HepG2 (cell line): ENCODE data around the gene BABAM1. TPM values are rescaled to one million over a fixed set of nuclear protein-coding genes. Genes with fewer than 3 reads are reported as not detected.

Source experiments
- ATAC-seq: fragments of 200-7000 bp; cut with Tn5 transposase; 3 replicates; pipeline ENCODE4 v1.9.1; 2020; ENCODE audit warnings: mild to moderate bottlenecking, moderate library complexity
- BruUV-seq: library from RNA; stranded (reverse); fragments of 400-500 nt; replicated peaks from 2 replicates; lab custom pipeline; 2021; lab: Mats Ljungman, UMichigan
- CTCF ChIA-PET: fragments of 300-600 bp; formaldehyde crosslinking; extraction: SDS; loops from one replicate; lab custom pipeline; 2021; ENCODE audit warnings: low total read pairs, inconsistent platforms, low intra/inter-chr PET ratio; lab: Yijun Ruan, JAX
- POLR2A ChIA-PET: fragments of 350-600 bp; sonication (Branson Sonifier 250); formaldehyde crosslinking; loops from one replicate; lab custom pipeline; 2020; ENCODE audit warnings: antibody characterized with exemption, inconsistent platforms; lab: Yijun Ruan, JAX
- DNase-seq: peaks from one replicate; pipeline ENCODE4 v3.0.0-alpha.2; 2015; ENCODE audit warnings: low spot score
- FAIRE-seq: peaks from 3 replicates; lab custom pipeline; 2011; peaks lifted over from hg19 to GRCh38; lab: Jason Lieb, UNC
- H2AFZ ChIP-seq: one replicate; pipeline ENCODE4 v1.6.1; 2011; ENCODE audit warnings: low read length, inconsistent platforms
- H3K27ac ChIP-seq: fragments of 300-600 bp; 3 replicates; pipeline ENCODE4 v1.8.0; 2011; ENCODE audit warnings: mixed run types, mild to moderate bottlenecking, mixed read lengths, low read length, inconsistent platforms; ENCODE audit not compliant: insufficient read depth; ENCODE audit errors: extremely low read length
- H3K27me3 ChIP-seq, 2 experiments: fragments of 200-600 bp in 1 of 2; 2 replicates in 1 of 2; 3 replicates in 1 of 2; pipeline versions ENCODE4 v1.6.0 to v1.8.0; 2011; ENCODE audit warnings: low read length in 2 of 2, mild to moderate bottlenecking in 2 of 2, moderate library complexity in 2 of 2, inconsistent platforms in 1 of 2; ENCODE audit not compliant: insufficient read depth in 2 of 2, control insufficient read depth in 1 of 2
- H3K36me3 ChIP-seq, 2 experiments: fragments of 200-600 bp in 1 of 2; replicated peaks in 1 of 2; 2 replicates in 1 of 2; 3 replicates in 1 of 2; pipeline versions ENCODE4 v1.5.1 to v1.8.0; 2011; ENCODE audit warnings: low read length in 2 of 2, inconsistent platforms in 1 of 2; ENCODE audit not compliant: insufficient read depth in 2 of 2, control insufficient read depth in 1 of 2
- H3K4me1 ChIP-seq: 2 replicates; pipeline ENCODE4 v1.5.1; 2012; ENCODE audit warnings: low read length, inconsistent platforms; ENCODE audit not compliant: insufficient read depth
- H3K4me2 ChIP-seq: 2 replicates; pipeline ENCODE4 v1.6.0; 2011; ENCODE audit warnings: low read depth, low read length, inconsistent platforms
- H3K4me3 ChIP-seq, 3 experiments: fragments of 200-600 bp in 1 of 3; sonication (generic), shearing (Covaris generic) in 1 of 3; replicated peaks in 1 of 3; 2 replicates each; pipeline ENCODE4 v1.5.1; 2011 to 2016; ENCODE audit warnings: low read length in 3 of 3, inconsistent platforms in 2 of 3, low read depth in 2 of 3, mild to moderate bottlenecking in 2 of 3, control low read depth in 1 of 3, mixed read lengths in 1 of 3; ENCODE audit not compliant: insufficient read depth in 1 of 3
- H3K79me2 ChIP-seq: one replicate; pipeline ENCODE4 v1.6.1; 2011; ENCODE audit warnings: low read length, inconsistent platforms; ENCODE audit not compliant: insufficient read depth
- H3K9ac ChIP-seq: 2 replicates; pipeline ENCODE4 v1.6.0; 2011; ENCODE audit warnings: mild to moderate bottlenecking, low read depth, low read length, inconsistent platforms; ENCODE audit not compliant: insufficient read depth
- H3K9me3 ChIP-seq: 2 replicates; pipeline ENCODE4 v1.5.1; 2012; ENCODE audit warnings: mild to moderate bottlenecking, low read length
- H4K20me1 ChIP-seq: 2 replicates; pipeline ENCODE4 v1.6.0; 2011; ENCODE audit warnings: inconsistent platforms, mild to moderate bottlenecking, low read length, moderate library complexity; ENCODE audit not compliant: insufficient read depth
- HDAC2 ChIP-seq: sonication (generic); formaldehyde crosslinking; IDR thresholded peaks from 2 replicates; pipeline ENCODE4 v1.4.0; 2020; ENCODE audit warnings: missing genetic modification reagents
- MAFG ChIP-seq: sonication (generic); formaldehyde crosslinking; IDR thresholded peaks from 2 replicates; pipeline ENCODE4 v1.5.1; 2020; ENCODE audit warnings: mild to moderate bottlenecking, missing genetic modification reagents
- POLR2G ChIP-seq: fragments of 200-400 bp; formaldehyde crosslinking; IDR thresholded peaks from 2 replicates; pipeline ENCODE4 v1.6.1; 2018; ENCODE audit warnings: mild to moderate bottlenecking, low read depth, low read length, moderate library complexity
- RBM22 ChIP-seq: fragments of 200-400 bp; formaldehyde crosslinking; optimal IDR thresholded peaks from 2 replicates; pipeline ENCODE3; 2017; ENCODE audit warnings: mild to moderate bottlenecking, low read length, moderate library complexity
- SETDB1 ChIP-seq: sonication (generic); formaldehyde crosslinking; IDR thresholded peaks from 2 replicates; pipeline ENCODE4 v1.5.1; 2020; ENCODE audit warnings: missing genetic modification reagents, mild to moderate bottlenecking, borderline replicate concordance
- SMC3 ChIP-seq: IDR thresholded peaks from 2 replicates; pipeline ENCODE4 v1.6.1; 2011; ENCODE audit warnings: low read length, improper control_type of control experiment
- WGBS: methylation state at CpG from one replicate; pipeline ENCODE4 v1.1.6; 2017; ENCODE audit warnings: low lambda C conversion rate; 5-methylcytosine and 5-hydroxymethylcytosine counted together
- in situ Hi-C: cut with HindIII; loops from 2 replicates; pipeline ENCODE4 v1.10.0; 2017; ENCODE audit warnings: low pct_unique_long_range_greater_than_20kb; ENCODE audit not compliant: extremely low pct_ligation_motif_present
- intact Hi-C: fragments of 100-400 bp; cut with micrococcal nuclease; formaldehyde crosslinking; loops from one replicate; pipeline ENCODE4 v1.10.0; 2022; ENCODE audit not compliant: unreplicated experiment
- polyA plus RNA-seq, 8 experiments: library from polyadenylated mRNA; depleted of rRNA in 3 of 8; stranded (reverse) in 7 of 8; unstranded in 1 of 8; fragments of >200 nt; fragmentation: Illumina TruSeq in 4 of 8; extraction: Trizol in 4 of 8; gene quantifications; 2 replicates each; pipeline versions ENCODE4 v1.2.1 to v1.2.3, GENCODE V29; 2011 to 2016; ENCODE audit warnings: low read depth in 4 of 8, missing spikeins in 1 of 8, mixed read lengths in 1 of 8; ENCODE audit not compliant: insufficient read depth in 1 of 8
- total RNA-seq, 5 experiments: library from RNA; depleted of rRNA; stranded (reverse); fragments of >200 nt; fragmentation: Illumina TruSeq; extraction: Trizol; gene quantifications; 2 replicates each; pipeline ENCODE4 v1.2.3, GENCODE V29; 2016; ENCODE audit warnings: low read depth in 1 of 5
- TF ChIP-seq, protein P1 (sequence below): sonication (generic); formaldehyde crosslinking; IDR thresholded peaks from 2 replicates; pipeline ENCODE4 v1.4.0; 2020; ENCODE audit warnings: missing genetic modification reagents
- TF ChIP-seq, protein P2 (sequence below): sonication (generic); formaldehyde crosslinking; IDR thresholded peaks from 2 replicates; pipeline ENCODE4 v1.8.0; 2022; ENCODE audit warnings: missing genetic modification reagents, mild to moderate bottlenecking, borderline replicate concordance

Gene BABAM1
- total and polyA plus RNA-seq, 2 of the 13 experiments (the other 11 are each of a cell fraction or from before 2014, with no cell fraction given) = 70.0 to 82.0 TPM

DNA sequence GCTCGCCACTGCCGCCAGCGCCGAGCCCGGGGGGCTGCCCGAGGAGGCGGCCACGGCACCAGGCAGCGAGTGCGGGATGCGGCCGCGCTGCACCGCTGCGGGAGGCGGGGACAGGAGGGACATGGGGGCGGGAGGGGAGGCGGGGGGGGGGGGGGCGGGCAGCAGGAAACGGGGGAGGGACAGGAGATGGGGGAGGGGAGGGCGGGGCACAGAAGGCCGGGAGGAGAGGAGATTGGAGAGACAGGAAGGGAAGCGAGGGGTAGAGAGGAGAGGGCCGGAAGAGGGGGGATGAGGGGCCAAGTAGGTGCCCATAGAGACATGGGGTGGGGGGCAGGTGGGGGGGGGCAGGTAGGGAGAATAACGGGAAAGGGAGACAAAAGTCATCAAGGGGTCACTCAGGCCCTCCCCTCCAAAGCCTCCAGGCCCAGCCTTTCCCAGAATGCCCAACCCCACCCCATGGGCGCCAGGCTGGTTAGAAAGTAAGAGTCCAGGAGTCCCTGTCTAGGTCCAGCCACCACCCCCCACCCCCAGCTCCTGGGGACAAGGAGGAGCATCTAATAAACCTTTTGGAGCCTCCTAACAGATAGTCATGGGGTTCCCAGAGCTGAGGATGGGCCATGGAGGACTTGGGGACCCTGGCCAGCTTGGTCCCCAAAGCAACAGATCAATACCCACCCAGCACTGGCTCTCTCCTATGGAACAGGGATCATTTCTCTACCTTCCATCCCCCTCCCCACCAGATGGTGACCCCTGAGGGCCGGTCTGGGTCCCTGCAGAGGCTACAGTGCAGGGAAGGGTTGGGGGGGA is 31.1 kb upstream of the BABAM1 start:
- POLR2A ChIA-PET = interaction anchor here (1.9 to 9.0 kb wide), 2 partner anchors 7 to 21 kb away, joined by 6 to 178 read pairs; partner anchors contain the start of genes OCEL1 and USE1
- no TSS peak for BruUV-seq
- H3K4me3 ChIP-seq = no peak overlapping the region

More for the DNA sequence above, 31.1 kb upstream of the BABAM1 start:
- DNase-seq = no peak
- peaks cover 46% of the 10 kb centered on the region for H3K4me1 ChIP-seq
- H3K27ac ChIP-seq = no peak overlapping the region
- H3K27me3 ChIP-seq = no peaks in the 10 kb centered on the region
- TF ChIP-seq RBM22 (peak; percentile 57), SETDB1 (CRISPR knock-in tag) (no peak), HDAC2 (no peak), POLR2G (0 out of 2 replicates have a peak, but pooled peaks have one; percentile 28), MAFG (CRISPR knock-in tag) (no peak), SMC3 (no peak)
- TF ChIP-seq, protein P1, sequence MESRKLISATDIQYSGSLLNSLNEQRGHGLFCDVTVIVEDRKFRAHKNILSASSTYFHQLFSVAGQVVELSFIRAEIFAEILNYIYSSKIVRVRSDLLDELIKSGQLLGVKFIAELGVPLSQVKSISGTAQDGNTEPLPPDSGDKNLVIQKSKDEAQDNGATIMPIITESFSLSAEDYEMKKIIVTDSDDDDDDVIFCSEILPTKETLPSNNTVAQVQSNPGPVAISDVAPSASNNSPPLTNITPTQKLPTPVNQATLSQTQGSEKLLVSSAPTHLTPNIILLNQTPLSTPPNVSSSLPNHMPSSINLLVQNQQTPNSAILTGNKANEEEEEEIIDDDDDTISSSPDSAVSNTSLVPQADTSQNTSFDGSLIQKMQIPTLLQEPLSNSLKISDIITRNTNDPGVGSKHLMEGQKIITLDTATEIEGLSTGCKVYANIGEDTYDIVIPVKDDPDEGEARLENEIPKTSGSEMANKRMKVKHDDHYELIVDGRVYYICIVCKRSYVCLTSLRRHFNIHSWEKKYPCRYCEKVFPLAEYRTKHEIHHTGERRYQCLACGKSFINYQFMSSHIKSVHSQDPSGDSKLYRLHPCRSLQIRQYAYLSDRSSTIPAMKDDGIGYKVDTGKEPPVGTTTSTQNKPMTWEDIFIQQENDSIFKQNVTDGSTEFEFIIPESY (CRISPR knock-in tag) = no peak
- TF ChIP-seq, protein P2, sequence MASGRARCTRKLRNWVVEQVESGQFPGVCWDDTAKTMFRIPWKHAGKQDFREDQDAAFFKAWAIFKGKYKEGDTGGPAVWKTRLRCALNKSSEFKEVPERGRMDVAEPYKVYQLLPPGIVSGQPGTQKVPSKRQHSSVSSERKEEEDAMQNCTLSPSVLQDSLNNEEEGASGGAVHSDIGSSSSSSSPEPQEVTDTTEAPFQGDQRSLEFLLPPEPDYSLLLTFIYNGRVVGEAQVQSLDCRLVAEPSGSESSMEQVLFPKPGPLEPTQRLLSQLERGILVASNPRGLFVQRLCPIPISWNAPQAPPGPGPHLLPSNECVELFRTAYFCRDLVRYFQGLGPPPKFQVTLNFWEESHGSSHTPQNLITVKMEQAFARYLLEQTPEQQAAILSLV (CRISPR knock-in tag) = no peak
- TF ChIP-seq, all 625 proteins: peak for 2
- Histone ChIP-seq H2AFZ (no peak overlapping the region), H3K9me3 (no peaks in the 10 kb centered on the region), H3K79me2 (peaks cover 24% of the 10 kb centered on the region), H3K36me3 (peaks cover 18 to 46% of the 10 kb centered on the region in 2 experiments), H3K4me2 (no peak overlapping the region), H3K9ac (no peak overlapping the region), H4K20me1 (peaks cover 17% of the 10 kb centered on the region; the same call in 1 of the 2 replicates)
- ATAC-seq (no peak), FAIRE-seq (no peak)
- intact Hi-C loops = no loop called here
- in situ Hi-C loops = no loop called here
- 95% methylated on average over 27 of the region's 27 CpGs for WGBS
- CTCF ChIA-PET = no interaction called here
